BE2C (cell line): ENCODE data around the gene TSPAN32.

ENCODE experiments used
- DNase-seq: peaks from one replicate; pipeline ENCODE4 v3.0.0-alpha.2; 2020
- H3K27me3 ChIP-seq: fragments of 250-450 bp; sonication (Bioruptor Pico); 2 replicates; pipeline ENCODE4 v1.5.1; 2020; ENCODE audit warnings: mild to moderate bottlenecking
- H3K36me3 ChIP-seq: fragments of 250-450 bp; sonication (Bioruptor Pico); 2 replicates; pipeline ENCODE4 v1.5.1; 2020; ENCODE audit warnings: mild to moderate bottlenecking
- H3K4me1 ChIP-seq: fragments of 250-450 bp; sonication (Bioruptor Pico); 2 replicates; pipeline ENCODE4 v1.5.1; 2020
- H3K4me3 ChIP-seq: 2 replicates; pipeline ENCODE4 v1.5.1; 2011; ENCODE audit warnings: low read depth, low read length
- H3K9me3 ChIP-seq: fragments of 250-450 bp; sonication (Bioruptor Pico); 2 replicates; pipeline ENCODE4 v1.5.1; 2020
- CTCF ChIP-seq: IDR thresholded peaks from 2 replicates; pipeline ENCODE4 v1.5.1; 2012; ENCODE audit warnings: mild to moderate bottlenecking, low read depth, low read length

TSPAN32 gene

GRCh38 chr11:2304506-2305139 lies 2.8 kb downstream of the TSPAN32 start:
- H3K4me1 ChIP-seq = peaks cover 4% of the 10 kb centered on the region; the same call in 1 of the 2 replicates
- no peak for TF ChIP-seq CTCF
- no peaks in the 10 kb centered on the region for H3K36me3 ChIP-seq
- no peaks in the 10 kb centered on the region for H3K27me3 ChIP-seq
- DNase-seq = peak; percentile 36
- H3K9me3 ChIP-seq = no peaks in the 10 kb centered on the region
- no peak overlapping the region for H3K4me3 ChIP-seq

- peak; percentile 83 for DNase-seq
- TF ChIP-seq CTCF = peak; percentile 66
- no peaks in the 10 kb centered on the region for H3K27me3 ChIP-seq
Observed at GRCh38 chr11:2305140-2305778, 3.4 kb downstream of the TSPAN32 start.

GRCh38 chr11:2305788-2306451 lies 4.1 kb downstream of the TSPAN32 start:
- H3K27me3 ChIP-seq = no peaks in the 10 kb centered on the region
- peaks cover 4% of the 10 kb centered on the region; the same call in 1 of the 2 replicates for H3K4me1 ChIP-seq
- H3K9me3 ChIP-seq = no peaks in the 10 kb centered on the region
- no peak for DNase-seq
- H3K36me3 ChIP-seq = no peaks in the 10 kb centered on the region
- TF ChIP-seq CTCF = no peak
- no peak overlapping the region for H3K4me3 ChIP-seq

More at GRCh38 chr11:2305140-2305778, 3.4 kb downstream of the TSPAN32 start:
- Histone ChIP-seq H3K9me3 (no peaks in the 10 kb centered on the region), H3K4me1 (peaks cover 4% of the 10 kb centered on the region; the same call in 1 of the 2 replicates), H3K4me3 (no peak overlapping the region), H3K36me3 (no peaks in the 10 kb centered on the region)

GRCh38 chr11:2306452-2306823 lies 4.6 kb downstream of the TSPAN32 start:
- H3K36me3 ChIP-seq = no peaks in the 10 kb centered on the region
- no peak for DNase-seq
- H3K9me3 ChIP-seq = no peaks in the 10 kb centered on the region
- H3K4me3 ChIP-seq = no peak overlapping the region
- TF ChIP-seq CTCF = no peak
- peaks cover 4% of the 10 kb centered on the region; the same call in 1 of the 2 replicates for H3K4me1 ChIP-seq
- no peaks in the 10 kb centered on the region for H3K27me3 ChIP-seq

- no peak for TF ChIP-seq CTCF
- H3K4me3 ChIP-seq = no peak overlapping the region
- H3K36me3 ChIP-seq = no peaks in the 10 kb centered on the region
- H3K4me1 ChIP-seq = peaks cover 4% of the 10 kb centered on the region; the same call in 1 of the 2 replicates
- no peaks in the 10 kb centered on the region for H3K27me3 ChIP-seq
- no peaks in the 10 kb centered on the region for H3K9me3 ChIP-seq
- no peak for DNase-seq
Observed at GRCh38 chr11:2306877-2307500, 5.2 kb downstream of the TSPAN32 start.
